Transverse colon (tissue), 4 donors: Measurements from ENCODE around the gene NRXN2.

ENCODE experiments used
- EP300 ChIP-seq: sonication (generic); formaldehyde crosslinking; IDR thresholded peaks from one replicate; pipeline ENCODE4 v1.6.1; 2017; ENCODE audit warnings: antibody characterized with exemption, low read depth
- POLR2A ChIP-seq: fragments of 450-650 bp; IDR thresholded peaks from one replicate; pipeline ENCODE4 v1.6.1; 2016; ENCODE audit warnings: antibody characterized with exemption, mild to moderate bottlenecking, moderate library complexity
- POLR2AphosphoS5 ChIP-seq, 3 donors: sonication (generic); formaldehyde crosslinking; IDR thresholded peaks; one replicate each; pipeline ENCODE4 v1.6.1; 2016; ENCODE audit warnings: antibody characterized with exemption in 3 of 3
- TF ChIP-seq, protein P1 (sequence below), 5 experiments: fragments of 200-600 bp in 3 of 5; fragments of 450-650 bp in 2 of 5; sonication (generic) in 3 of 5; IDR thresholded peaks; 1 replicate in 2 of 5; 2 replicates in 3 of 5; pipeline ENCODE4 v1.5.1; 2016 to 2017; ENCODE audit warnings: antibody characterized with exemption in 5 of 5, inconsistent platforms in 3 of 5, mild to moderate bottlenecking in 2 of 5, moderate library complexity in 1 of 5

DNA sequence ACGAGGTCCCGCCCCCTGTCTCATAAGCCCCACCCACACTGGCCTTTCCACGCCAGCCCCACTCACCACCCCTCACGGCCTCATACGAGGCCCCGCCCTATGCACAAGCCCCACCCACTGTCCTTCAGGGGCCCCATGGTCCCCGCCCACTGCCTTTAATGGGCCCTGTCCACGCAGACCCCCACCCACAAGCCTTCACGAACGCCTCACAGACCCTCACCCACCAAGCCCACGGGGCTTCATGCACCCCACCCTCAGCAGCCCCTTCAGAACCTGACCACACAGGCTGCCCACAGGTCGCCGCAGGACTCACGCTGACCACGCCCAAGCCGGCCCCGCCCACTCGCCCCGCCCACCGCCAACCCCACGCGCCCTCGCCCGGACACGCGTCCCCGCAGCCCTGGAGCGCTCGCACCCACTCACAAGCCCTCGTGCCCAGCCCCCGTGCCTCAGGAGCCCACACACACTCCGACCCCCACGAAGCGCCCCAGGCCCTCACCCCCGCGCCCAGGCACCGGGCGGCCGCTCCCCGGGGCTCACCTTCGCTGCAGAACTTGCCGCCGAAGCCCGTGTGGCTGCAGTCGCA is 10.5 kb downstream of the NRXN2 start:
- TF ChIP-seq, protein P1, sequence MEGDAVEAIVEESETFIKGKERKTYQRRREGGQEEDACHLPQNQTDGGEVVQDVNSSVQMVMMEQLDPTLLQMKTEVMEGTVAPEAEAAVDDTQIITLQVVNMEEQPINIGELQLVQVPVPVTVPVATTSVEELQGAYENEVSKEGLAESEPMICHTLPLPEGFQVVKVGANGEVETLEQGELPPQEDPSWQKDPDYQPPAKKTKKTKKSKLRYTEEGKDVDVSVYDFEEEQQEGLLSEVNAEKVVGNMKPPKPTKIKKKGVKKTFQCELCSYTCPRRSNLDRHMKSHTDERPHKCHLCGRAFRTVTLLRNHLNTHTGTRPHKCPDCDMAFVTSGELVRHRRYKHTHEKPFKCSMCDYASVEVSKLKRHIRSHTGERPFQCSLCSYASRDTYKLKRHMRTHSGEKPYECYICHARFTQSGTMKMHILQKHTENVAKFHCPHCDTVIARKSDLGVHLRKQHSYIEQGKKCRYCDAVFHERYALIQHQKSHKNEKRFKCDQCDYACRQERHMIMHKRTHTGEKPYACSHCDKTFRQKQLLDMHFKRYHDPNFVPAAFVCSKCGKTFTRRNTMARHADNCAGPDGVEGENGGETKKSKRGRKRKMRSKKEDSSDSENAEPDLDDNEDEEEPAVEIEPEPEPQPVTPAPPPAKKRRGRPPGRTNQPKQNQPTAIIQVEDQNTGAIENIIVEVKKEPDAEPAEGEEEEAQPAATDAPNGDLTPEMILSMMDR (IDR thresholded peaks at IDR 0.05): no peak
- TF ChIP-seq POLR2A: no peak
- no peak for TF ChIP-seq POLR2AphosphoS5 (IDR thresholded peaks at IDR 0.05)
- no peak for TF ChIP-seq EP300
